Thoracic aorta (tissue), 2 donors: ENCODE measurements around the gene FURIN. TPM values are rescaled to one million over a fixed set of nuclear protein-coding genes. Genes with fewer than 3 reads are reported as not detected.
"Not testable (repeated sequence)": the region's sequence is repeated elsewhere in the genome, so short reads cannot be mapped to it uniquely, and the experiment has no call there.

Experiments used
- ATAC-seq: fragments of 150-250 bp; one replicate; pipeline ENCODE4 v1.8.0; 2017; ENCODE audit warnings: low read depth; ENCODE audit not compliant: insufficient number of reproducible peaks, low FRiP score
- DNase-seq: peaks from one replicate; pipeline ENCODE4 v3.0.0-alpha.2; 2020; ENCODE audit warnings: low spot score
- H3K27ac ChIP-seq, 2 donors: fragments of 200-600 bp; sonication (generic); 1 replicate in 1 of 2; 2 replicates in 1 of 2; pipeline ENCODE4 v1.5.1; 2016; ENCODE audit warnings: mild to moderate bottlenecking in 2 of 2, moderate library complexity in 2 of 2
- H3K27me3 ChIP-seq: fragments of 200-600 bp; sonication (generic); replicated peaks from 2 replicates; pipeline ENCODE4 v1.6.0; 2016; ENCODE audit warnings: mild to moderate bottlenecking; ENCODE audit not compliant: insufficient read depth
- H3K36me3 ChIP-seq: fragments of 200-600 bp; sonication (generic); one replicate; pipeline ENCODE4 v1.5.1; 2016
- H3K4me1 ChIP-seq, 2 donors: fragments of 200-600 bp; sonication (generic); 1 replicate in 1 of 2; 2 replicates in 1 of 2; pipeline versions ENCODE4 v1.5.1 to v1.6.0; 2016; ENCODE audit warnings: low read depth in 2 of 2, mild to moderate bottlenecking in 1 of 2; ENCODE audit not compliant: control insufficient read depth in 1 of 2
- H3K4me3 ChIP-seq: fragments of 200-600 bp; sonication (generic); 2 replicates; pipeline ENCODE4 v1.5.1; 2016; ENCODE audit warnings: mild to moderate bottlenecking
- H3K9me3 ChIP-seq: fragments of 200-600 bp; sonication (generic); 2 replicates; pipeline ENCODE4 v1.5.1; 2016
- CTCF ChIP-seq: fragments of 200-600 bp; sonication (generic); IDR thresholded peaks from one replicate; pipeline ENCODE4 v1.5.1; 2019; ENCODE audit warnings: antibody characterized with exemption
- total RNA-seq, 2 donors: library from RNA; depleted of rRNA; stranded (reverse); fragments of >200 nt; gene quantifications; one replicate each; pipeline versions ENCODE4 v1.1.0 to v1.2.3, GENCODE V29; 2016

Gene FURIN
- total RNA-seq, 2 donors from 2014 or later, result 78.4 to 89.7 TPM

- peaks cover 44% of the 10 kb centered on the region for H3K36me3 ChIP-seq
- DNase-seq (no peak), ATAC-seq (no peak)
- H3K27me3 ChIP-seq, result no peaks in the 10 kb centered on the region
- peaks cover 15 to 19% of the 10 kb centered on the region in 2 donors for H3K4me1 ChIP-seq
- no peak overlapping the region for H3K27ac ChIP-seq
- H3K4me3 ChIP-seq, result no peak overlapping the region
- TF ChIP-seq CTCF, result no peak
- H3K9me3 ChIP-seq, result no peaks in the 10 kb centered on the region
Observed at GRCh38 chr15:90905306-90906180, 37.2 kb downstream of the FURIN start.

DNA sequence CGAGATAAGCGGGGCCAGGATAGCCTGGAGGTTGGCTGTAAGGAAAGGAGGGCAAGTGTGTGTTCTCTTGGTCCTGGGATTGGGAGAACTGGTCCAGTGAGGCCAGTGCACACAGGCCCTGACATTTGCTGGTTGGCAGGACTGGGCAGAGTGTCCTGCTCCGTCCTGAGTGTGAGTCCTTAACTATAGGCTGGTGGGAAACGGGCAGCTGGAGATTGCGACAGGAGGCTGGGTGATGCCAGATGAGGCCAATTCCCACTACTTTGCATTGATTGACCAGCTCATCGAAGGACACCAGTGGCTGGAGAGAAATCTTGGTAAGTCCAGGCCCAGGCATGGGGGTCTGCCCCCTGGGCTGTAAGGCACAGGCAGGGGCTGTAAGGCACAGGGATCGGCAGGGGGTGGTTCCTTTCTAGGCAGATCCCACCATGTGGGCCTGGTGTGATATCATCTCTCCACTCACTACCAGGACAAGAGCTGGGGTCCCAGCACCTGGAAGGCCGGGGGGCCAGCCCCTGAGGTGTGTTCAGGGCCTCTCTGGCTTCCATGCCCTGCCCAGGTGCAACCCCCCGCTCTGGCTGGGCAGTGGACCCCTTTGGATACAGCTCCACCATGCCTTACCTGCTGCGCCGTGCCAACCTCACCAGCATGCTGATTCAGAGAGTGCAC is 37.9 kb downstream of the FURIN start:
- Histone ChIP-seq H3K4me3 (no peak overlapping the region), H3K36me3 (peaks cover 52% of the 10 kb centered on the region), H3K9me3 (no peaks in the 10 kb centered on the region), H3K27ac (no peak overlapping the region), H3K27me3 (no peaks in the 10 kb centered on the region), H3K4me1 (peaks cover 15 to 18% of the 10 kb centered on the region in 2 donors)
- TF ChIP-seq CTCF, result no peak
- no peak for DNase-seq
- ATAC-seq, result no peak

DNA sequence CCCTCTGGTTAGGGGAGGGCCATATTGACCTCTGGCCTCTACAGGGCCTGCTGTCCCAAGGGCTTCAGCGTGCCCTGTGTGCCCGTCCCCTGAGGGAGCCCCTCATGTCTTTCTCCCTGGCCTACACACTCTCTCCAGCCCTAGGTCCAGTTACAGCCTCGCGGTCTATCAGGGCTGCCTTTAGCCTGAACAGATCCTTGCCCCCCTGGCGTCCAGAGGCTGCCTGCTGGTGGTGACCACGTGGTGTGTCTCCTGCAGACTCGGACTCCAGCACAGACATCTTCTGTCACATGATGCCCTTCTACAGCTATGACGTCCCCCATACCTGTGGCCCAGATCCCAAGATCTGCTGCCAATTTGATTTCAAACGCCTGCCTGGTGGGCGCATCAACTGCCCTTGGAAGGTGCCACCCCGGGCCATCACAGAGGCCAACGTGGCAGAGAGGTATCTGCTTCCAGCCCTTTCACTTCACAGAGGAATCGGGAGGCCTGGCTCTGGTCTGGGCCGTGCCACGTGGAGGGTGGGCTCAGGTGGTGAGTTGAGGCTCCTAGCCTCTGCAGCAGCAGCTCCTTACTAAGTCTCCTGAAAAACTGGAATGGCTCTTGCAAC is 38.8 kb downstream of the FURIN start:
- no peak for TF ChIP-seq CTCF
- ATAC-seq (no peak), DNase-seq (no peak)
- H3K4me3 ChIP-seq, result no peak overlapping the region
- H3K27ac ChIP-seq, result no peak overlapping the region
- H3K27me3 ChIP-seq, result no peaks in the 10 kb centered on the region
- H3K4me1 ChIP-seq, result peaks cover 9 to 10% of the 10 kb centered on the region in 2 donors
- peaks cover 59% of the 10 kb centered on the region for H3K36me3 ChIP-seq
- H3K9me3 ChIP-seq, result no peaks in the 10 kb centered on the region

GRCh38 chr15:90907838-90908507 is 39.6 kb downstream of the FURIN start:
- no peak overlapping the region for H3K27ac ChIP-seq
- DNase-seq (no peak), ATAC-seq (no peak)
- TF ChIP-seq CTCF, result no peak
- no peaks in the 10 kb centered on the region for H3K9me3 ChIP-seq
- peaks cover 67% of the 10 kb centered on the region for H3K36me3 ChIP-seq
- peaks cover 9% of the 10 kb centered on the region in 2 donors for H3K4me1 ChIP-seq
- H3K27me3 ChIP-seq, result no peaks in the 10 kb centered on the region
- no peak overlapping the region for H3K4me3 ChIP-seq

DNA sequence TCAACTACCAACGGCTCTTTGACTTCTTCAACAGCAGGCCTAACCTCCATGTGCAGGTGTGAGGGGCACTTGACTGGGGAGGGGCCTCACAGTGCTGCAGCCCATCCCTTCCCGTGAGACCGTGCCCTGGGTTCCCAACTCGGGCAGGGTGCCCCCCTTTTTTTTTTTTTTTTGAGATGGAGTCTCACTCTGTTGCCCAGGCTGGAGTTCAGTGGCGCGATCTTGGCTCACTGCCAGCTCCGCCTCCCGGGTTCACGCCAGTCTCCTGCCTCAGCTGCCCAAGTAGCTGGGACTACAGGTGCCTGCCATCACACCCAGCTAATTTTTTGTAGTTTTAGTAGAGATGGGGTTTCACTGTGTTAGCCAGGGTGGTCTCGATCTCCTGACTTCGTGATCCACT is 41.1 kb downstream of the FURIN start:
- H3K36me3 ChIP-seq, result peaks cover 79% of the 10 kb centered on the region
- not testable (repeated sequence) for DNase-seq, ATAC-seq, H3K9me3 ChIP-seq, H3K27ac ChIP-seq, H3K27me3 ChIP-seq, H3K4me3 ChIP-seq, H3K4me1 ChIP-seq
